ENCODE results near the gene PPARD.

- TF ChIP-seq CTCF (IDR thresholded peaks at IDR 0.05) (no peak), POLR2A (IDR thresholded peaks at IDR 0.05) (no peak), EP300 (IDR thresholded peaks at IDR 0.05) (no peak)
Measured at GRCh38 chr6:35320031-35320410, 22.3 kb upstream of the PPARD start.
